Measurements from ENCODE around the gene RALGPS1.

DNA sequence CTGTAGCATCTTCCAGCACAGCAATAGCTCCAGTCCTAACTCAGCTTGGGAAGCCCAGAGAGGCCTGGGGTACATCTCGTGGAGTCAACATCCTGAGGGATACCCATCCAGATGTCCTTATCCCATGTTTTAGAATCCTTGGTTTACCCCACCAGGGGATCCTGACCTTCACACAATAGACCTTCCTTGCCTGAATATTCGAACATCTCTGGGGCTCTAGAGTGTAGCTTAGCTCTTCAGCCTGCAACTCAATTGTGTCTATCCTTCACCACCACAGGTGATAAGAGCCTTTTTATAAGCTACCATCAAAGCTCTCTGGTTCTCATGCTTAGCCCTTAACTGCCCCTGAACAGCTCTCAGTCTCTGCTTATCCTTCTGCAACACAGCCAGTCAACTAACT, 7.5 kb upstream of the RALGPS1 start:
- TF ChIP-seq GABPA (IDR thresholded peaks at IDR 0.05; ENCODE audit: borderline replicate concordance, insufficient read depth, low read length) = no peak
- TF ChIP-seq, protein P1, sequence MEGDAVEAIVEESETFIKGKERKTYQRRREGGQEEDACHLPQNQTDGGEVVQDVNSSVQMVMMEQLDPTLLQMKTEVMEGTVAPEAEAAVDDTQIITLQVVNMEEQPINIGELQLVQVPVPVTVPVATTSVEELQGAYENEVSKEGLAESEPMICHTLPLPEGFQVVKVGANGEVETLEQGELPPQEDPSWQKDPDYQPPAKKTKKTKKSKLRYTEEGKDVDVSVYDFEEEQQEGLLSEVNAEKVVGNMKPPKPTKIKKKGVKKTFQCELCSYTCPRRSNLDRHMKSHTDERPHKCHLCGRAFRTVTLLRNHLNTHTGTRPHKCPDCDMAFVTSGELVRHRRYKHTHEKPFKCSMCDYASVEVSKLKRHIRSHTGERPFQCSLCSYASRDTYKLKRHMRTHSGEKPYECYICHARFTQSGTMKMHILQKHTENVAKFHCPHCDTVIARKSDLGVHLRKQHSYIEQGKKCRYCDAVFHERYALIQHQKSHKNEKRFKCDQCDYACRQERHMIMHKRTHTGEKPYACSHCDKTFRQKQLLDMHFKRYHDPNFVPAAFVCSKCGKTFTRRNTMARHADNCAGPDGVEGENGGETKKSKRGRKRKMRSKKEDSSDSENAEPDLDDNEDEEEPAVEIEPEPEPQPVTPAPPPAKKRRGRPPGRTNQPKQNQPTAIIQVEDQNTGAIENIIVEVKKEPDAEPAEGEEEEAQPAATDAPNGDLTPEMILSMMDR (IDR thresholded peaks at IDR 0.05; ENCODE audit: control extremely low read depth in 1 of 3, insufficient read depth in 1 of 3, low read depth in 1 of 3, low read length in 3 of 3) = no peak
- no peak for TF ChIP-seq KDM1A (IDR thresholded peaks at IDR 0.05; ENCODE audit: borderline replicate concordance, low read length)
- TF ChIP-seq POLR2AphosphoS5 (IDR thresholded peaks at IDR 0.05; ENCODE audit: low read depth, low read length) = no peak
- TF ChIP-seq, protein P2, sequence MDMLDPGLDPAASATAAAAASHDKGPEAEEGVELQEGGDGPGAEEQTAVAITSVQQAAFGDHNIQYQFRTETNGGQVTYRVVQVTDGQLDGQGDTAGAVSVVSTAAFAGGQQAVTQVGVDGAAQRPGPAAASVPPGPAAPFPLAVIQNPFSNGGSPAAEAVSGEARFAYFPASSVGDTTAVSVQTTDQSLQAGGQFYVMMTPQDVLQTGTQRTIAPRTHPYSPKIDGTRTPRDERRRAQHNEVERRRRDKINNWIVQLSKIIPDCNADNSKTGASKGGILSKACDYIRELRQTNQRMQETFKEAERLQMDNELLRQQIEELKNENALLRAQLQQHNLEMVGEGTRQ (IDR thresholded peaks at IDR 0.05; ENCODE audit: low read length) = no peak
- TF ChIP-seq BRCA1 (IDR thresholded peaks at IDR 0.05; ENCODE audit: low read depth, low read length) = no peak

All from H1 (cell line).